ENCODE measurements around the gene FRMD8.

DNA sequence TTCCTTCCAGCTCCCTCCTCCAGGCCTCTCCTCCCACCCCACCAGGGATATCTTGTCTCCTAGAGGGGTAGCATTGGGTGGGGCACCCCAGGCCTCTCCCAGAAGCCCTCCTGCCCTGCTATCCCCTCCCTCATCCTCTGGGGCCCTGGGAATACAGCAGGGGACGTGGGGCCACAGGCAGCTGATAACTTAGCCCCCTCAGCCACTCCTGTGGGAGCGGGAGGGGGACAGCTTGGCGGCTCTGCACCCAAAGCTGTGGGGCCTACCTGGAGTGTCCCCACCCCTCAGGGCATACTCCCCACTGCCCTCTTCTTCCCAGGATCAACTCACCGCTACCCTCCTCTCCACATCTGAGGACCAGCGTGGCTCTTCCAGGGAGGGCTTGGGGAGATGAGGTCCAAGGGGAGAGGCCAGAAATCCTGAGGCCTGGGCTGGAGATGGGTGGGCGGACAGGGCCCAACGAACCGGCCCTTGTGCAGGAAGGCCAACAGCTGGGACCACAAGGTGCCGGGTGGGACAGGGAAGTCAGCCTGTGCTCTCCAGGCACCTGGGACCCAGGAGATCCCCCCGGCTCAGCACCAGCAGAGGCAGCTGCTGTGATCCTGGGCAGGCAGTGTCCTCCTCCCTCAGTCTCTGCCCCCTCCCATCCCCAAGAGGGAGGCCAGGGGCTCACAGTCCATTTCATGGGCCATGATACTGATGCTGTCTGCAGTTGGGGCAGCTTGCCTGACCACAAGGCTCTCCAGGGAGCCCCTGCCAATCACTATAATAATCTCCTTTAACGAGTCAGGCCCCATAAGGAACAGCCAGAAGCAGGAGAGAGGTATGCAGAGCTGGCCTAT is 59.4 kb downstream of the FRMD8 start:
- TF ChIP-seq, protein P1, sequence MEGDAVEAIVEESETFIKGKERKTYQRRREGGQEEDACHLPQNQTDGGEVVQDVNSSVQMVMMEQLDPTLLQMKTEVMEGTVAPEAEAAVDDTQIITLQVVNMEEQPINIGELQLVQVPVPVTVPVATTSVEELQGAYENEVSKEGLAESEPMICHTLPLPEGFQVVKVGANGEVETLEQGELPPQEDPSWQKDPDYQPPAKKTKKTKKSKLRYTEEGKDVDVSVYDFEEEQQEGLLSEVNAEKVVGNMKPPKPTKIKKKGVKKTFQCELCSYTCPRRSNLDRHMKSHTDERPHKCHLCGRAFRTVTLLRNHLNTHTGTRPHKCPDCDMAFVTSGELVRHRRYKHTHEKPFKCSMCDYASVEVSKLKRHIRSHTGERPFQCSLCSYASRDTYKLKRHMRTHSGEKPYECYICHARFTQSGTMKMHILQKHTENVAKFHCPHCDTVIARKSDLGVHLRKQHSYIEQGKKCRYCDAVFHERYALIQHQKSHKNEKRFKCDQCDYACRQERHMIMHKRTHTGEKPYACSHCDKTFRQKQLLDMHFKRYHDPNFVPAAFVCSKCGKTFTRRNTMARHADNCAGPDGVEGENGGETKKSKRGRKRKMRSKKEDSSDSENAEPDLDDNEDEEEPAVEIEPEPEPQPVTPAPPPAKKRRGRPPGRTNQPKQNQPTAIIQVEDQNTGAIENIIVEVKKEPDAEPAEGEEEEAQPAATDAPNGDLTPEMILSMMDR (IDR thresholded peaks at IDR 0.05): no peak
- TF ChIP-seq POLR2A (IDR thresholded peaks at IDR 0.05) (no peak), EP300 (IDR thresholded peaks at IDR 0.05) (no peak)

Measured in ovary (tissue), 3 donors.